GM12801 (cell line): ENCODE measurements around the gene COL7A1.

Experiments
- TF ChIP-seq, protein P1 (sequence below): IDR thresholded peaks from one replicate; pipeline ENCODE4 v1.5.1; 2011; ENCODE audit warnings: control low read depth; ENCODE audit not compliant: insufficient read length; ENCODE audit errors: extremely low read depth

Gene COL7A1

DNA sequence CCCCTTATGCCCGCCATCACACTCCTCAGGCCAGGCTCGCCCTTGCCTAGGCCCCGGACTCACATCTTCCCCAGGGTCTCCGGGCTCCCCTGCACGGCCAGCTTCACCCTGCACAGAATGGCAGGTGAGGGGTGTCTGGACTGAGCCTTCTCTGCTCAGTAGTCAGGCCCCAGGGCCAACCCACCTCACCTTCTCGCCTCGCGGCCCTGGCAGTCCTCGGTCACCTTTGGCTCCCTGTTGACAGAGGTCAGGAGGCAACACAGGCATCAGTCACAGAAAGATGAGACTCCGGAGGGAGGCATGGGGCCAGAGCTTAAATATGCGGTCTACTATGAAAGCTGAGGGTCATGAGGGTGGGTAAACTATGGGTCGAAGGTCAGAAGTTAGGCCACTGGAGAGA lies 23.2 kb downstream of the COL7A1 start:
- TF ChIP-seq, protein P1, sequence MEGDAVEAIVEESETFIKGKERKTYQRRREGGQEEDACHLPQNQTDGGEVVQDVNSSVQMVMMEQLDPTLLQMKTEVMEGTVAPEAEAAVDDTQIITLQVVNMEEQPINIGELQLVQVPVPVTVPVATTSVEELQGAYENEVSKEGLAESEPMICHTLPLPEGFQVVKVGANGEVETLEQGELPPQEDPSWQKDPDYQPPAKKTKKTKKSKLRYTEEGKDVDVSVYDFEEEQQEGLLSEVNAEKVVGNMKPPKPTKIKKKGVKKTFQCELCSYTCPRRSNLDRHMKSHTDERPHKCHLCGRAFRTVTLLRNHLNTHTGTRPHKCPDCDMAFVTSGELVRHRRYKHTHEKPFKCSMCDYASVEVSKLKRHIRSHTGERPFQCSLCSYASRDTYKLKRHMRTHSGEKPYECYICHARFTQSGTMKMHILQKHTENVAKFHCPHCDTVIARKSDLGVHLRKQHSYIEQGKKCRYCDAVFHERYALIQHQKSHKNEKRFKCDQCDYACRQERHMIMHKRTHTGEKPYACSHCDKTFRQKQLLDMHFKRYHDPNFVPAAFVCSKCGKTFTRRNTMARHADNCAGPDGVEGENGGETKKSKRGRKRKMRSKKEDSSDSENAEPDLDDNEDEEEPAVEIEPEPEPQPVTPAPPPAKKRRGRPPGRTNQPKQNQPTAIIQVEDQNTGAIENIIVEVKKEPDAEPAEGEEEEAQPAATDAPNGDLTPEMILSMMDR = no peak

DNA sequence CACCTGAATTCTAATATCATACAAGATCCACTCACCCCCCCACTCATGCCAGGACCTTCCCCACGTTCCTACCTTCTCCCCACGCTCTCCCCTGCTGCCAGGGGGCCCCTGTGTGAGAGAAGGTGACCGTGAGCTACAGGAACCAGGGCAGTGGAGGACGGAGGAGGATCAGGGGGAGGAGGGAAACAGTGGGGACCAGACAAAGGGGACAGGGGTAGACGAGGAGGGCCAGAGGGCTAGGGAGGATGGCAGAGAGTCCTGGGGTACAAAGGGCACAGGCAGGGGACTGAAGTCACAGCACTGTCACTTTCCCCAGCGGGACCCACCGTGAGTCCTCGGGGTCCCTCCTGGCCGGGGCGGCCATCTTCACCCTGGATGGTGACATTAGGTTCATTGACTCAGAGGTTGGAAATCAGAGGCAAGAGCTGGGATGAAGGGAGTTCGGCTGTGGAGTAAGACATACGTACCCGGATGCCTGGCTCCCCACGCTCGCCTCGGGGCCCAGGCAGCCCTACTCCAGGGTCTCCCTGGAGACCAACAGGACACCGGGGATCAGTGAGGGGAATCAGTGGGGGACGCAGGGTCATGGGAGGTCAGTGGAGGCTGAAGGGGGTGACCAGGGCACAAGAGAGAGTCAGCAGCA lies 25.2 kb downstream of the COL7A1 start:
- TF ChIP-seq, protein P1 = no peak

DNA sequence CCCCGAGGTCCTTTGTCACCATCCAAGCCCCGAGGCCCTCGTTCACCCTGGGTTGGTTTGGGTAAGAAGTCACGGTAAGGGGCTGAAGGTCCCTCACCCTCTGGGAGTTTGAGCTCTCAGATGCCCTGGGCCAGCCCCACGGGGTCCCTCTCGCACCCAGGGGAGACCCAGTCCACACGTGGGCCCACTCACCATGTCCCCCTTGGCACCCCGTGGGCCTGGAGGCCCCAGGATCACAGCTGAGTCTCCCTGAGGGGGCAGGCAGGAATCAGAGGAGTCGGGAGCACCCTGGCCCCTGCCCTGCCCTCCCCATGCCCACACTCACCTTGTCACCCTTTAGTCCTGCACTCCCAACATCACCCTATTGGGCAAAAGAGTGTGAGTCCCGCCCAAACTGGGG lies 25.7 kb downstream of the COL7A1 start:
- TF ChIP-seq, protein P1 = no peak

DNA sequence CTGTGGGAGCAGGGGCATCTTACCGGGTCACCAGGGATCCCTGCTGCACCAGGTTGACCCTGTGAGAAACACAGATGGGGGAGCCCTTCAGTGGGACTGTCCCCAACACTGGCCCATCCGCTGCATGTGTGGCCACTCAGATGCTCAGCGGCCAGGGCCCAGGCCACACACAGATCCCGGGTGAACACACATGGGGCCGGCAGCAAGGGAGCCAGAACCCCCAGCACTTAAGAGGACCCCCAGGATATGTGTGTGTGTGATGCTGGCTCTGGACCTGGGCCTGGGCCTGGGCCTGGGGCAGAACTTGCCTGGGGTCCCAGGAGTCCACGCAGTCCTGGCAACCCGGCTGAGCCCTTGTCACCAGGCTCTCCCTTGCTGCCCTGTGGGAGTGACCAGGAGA lies 26.7 kb downstream of the COL7A1 start:
- TF ChIP-seq, protein P1 = no peak

DNA sequence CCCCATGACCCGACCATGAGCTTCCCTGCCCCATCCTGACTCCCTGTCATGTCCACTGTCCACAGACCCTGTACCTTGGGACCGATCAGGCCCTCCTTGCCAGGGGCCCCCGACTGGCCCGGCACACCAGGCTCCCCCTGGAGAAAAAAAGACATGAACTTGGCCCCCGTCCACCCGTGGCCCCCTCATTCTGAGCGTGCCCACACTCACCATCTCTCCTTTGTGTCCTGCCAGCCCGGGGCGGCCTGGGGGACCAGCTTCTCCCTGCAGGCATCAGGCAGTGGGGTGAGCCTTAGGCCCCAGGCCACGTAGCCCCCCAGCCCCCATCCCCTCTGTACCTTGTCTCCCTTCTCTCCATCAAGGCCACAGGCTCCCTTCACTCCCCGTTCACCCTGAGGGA lies 27.6 kb downstream of the COL7A1 start:
- TF ChIP-seq, protein P1 = no peak

DNA sequence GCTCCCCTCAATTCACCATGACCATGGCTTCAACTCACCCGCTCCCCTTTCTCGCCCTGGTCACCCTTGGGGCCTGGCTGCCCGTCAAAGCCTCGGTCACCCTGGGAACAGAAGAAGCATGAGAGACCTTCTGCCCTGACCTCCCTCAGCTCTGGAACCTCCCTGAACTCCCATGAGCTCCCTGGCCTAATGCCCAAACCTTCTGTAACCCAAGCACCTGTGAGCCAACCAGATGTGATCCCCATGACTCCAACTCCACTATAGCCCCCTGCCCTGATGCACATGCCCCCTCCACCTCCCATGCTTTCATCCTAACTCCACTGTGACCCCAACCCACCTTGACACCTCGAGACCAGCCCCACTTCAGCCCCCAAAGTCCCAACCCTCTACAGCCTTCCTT lies 28.0 kb downstream of the COL7A1 start:
- TF ChIP-seq, protein P1 = no peak

DNA sequence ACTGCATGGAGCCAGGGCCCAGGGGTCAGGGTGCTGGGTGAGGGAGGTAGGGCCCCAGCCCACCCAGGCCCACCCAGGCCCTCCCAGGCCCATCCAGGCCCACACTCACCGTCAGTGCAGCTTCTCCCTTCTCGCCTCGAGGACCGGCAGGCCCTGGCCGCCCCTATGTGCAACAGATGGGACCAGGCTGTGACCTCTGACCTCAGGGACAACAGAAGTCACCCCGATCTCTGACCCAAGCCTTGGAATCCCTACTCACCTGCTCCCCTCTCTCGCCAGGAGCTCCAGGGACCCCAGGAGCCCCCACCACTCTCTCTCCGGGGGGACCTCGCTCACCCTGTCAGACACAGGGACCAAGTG lies 28.7 kb downstream of the COL7A1 start:
- TF ChIP-seq, protein P1 = no peak
